ENCODE measurements around the gene PRDM5.

DNA sequence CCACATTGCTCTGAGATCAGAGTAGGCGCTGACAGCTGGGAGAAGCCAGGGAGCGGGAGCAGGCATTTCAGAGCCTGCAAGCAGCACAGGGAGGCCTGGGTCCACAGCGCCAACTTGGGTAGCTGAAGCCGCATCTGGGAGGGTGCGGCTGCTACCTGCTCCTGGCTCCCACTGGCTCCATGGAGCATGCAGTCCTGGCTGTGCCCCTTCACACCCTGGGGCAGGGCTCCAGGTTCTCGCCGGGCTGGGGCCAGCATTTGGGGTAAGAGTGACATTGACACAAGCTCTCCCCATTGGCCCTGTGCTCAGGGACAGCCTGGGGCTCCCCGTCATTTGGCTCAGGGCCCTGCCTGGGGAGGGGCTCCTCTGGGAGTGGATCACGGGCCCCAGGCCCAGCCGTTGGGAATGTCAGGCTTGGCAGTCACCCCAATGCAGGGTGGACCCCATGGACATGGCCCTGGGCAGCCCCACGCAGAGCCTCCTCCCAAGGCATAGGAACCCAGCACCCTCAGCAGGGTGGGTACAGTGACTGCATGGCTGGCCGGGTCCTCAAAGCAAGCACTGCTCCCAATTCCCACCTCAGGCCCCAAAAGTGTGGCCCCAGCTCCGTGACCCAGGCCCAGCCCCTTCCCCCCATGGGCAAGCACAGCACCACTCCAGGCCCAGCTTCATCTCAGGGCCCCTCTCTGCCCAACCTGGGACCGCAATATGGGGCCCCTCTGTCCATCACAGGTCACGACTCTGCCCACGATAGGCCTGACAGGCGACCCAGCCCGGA is 82.4 kb downstream of the PRDM5 start:
- TF ChIP-seq CTCF (conservative IDR thresholded peaks at IDR 0.05; ENCODE audit: low read depth, low read length) (no peak), EZH2 (IDR thresholded peaks at IDR 0.05; ENCODE audit: borderline replicate concordance, low read depth, low read length, poor library complexity, severe bottlenecking) (no peak)

Data from A673 (cell line).